Gastroesophageal sphincter (tissue), 3 donors: ENCODE data around the gene HLA-DMA.

Experiments used
- EP300 ChIP-seq: sonication (generic); formaldehyde crosslinking; IDR thresholded peaks from one replicate; pipeline ENCODE4 v1.6.1; 2017; ENCODE audit warnings: antibody characterized with exemption, mild to moderate bottlenecking
- POLR2A ChIP-seq, 2 donors: fragments of 450-650 bp; IDR thresholded peaks; one replicate each; pipeline ENCODE4 v1.6.1; 2017; ENCODE audit warnings: antibody characterized with exemption in 2 of 2, mild to moderate bottlenecking in 2 of 2, moderate library complexity in 1 of 2
- POLR2AphosphoS5 ChIP-seq: sonication (generic); formaldehyde crosslinking; IDR thresholded peaks from one replicate; pipeline ENCODE4 v1.6.1; 2017; ENCODE audit warnings: antibody characterized with exemption
- TF ChIP-seq, protein P1 (sequence below), 4 experiments: fragments of 200-600 bp in 2 of 4; fragments of 450-650 bp in 2 of 4; sonication (generic) in 1 of 4; IDR thresholded peaks; one replicate each; pipeline ENCODE4 v1.5.1; 2017 to 2019; ENCODE audit warnings: antibody characterized with exemption in 4 of 4, mild to moderate bottlenecking in 2 of 4, moderate library complexity in 2 of 4

- TF ChIP-seq, protein P1, sequence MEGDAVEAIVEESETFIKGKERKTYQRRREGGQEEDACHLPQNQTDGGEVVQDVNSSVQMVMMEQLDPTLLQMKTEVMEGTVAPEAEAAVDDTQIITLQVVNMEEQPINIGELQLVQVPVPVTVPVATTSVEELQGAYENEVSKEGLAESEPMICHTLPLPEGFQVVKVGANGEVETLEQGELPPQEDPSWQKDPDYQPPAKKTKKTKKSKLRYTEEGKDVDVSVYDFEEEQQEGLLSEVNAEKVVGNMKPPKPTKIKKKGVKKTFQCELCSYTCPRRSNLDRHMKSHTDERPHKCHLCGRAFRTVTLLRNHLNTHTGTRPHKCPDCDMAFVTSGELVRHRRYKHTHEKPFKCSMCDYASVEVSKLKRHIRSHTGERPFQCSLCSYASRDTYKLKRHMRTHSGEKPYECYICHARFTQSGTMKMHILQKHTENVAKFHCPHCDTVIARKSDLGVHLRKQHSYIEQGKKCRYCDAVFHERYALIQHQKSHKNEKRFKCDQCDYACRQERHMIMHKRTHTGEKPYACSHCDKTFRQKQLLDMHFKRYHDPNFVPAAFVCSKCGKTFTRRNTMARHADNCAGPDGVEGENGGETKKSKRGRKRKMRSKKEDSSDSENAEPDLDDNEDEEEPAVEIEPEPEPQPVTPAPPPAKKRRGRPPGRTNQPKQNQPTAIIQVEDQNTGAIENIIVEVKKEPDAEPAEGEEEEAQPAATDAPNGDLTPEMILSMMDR (IDR thresholded peaks at IDR 0.05), result no peak
- TF ChIP-seq POLR2A (IDR thresholded peaks at IDR 0.05), result no peak
- TF ChIP-seq POLR2AphosphoS5, result no peak
- TF ChIP-seq EP300, result no peak
These were observed 9.4 kb upstream of the HLA-DMA start for GRCh38 chr6:32962213-32962826.
